ENCODE data around the gene RBM17.
A peak's percentile ranks its signal among the peaks of the same experiment; 100 is the strongest.
"Not testable (repeated sequence)": the region's sequence is repeated elsewhere in the genome, so short reads cannot be mapped to it uniquely, and the experiment has no call there.

RBM17 gene

GRCh38 chr10:6136215-6137201 is 47.7 kb downstream of the RBM17 start:
- peak; percentile 82 for DNase-seq

- no peak for DNase-seq
Measured at GRCh38 chr10:6138456-6138855, 49.6 kb downstream of the RBM17 start.

- no peak for DNase-seq
Measured at GRCh38 chr10:6139470-6139869, 50.6 kb downstream of the RBM17 start.

GRCh38 chr10:6140141-6140841 is 51.5 kb downstream of the RBM17 start:
- DNase-seq, result no peak

GRCh38 chr10:6140965-6141295 is 52.1 kb downstream of the RBM17 start:
- DNase-seq, result no peak

GRCh38 chr10:6141296-6142151 is 52.7 kb downstream of the RBM17 start:
- DNase-seq, result peak; percentile 93

GRCh38 chr10:6142186-6142585 is 53.4 kb downstream of the RBM17 start:
- DNase-seq, result not testable (repeated sequence)

- no peak for DNase-seq
Measured at GRCh38 chr10:6142644-6143043, 53.8 kb downstream of the RBM17 start.

GRCh38 chr10:6143181-6143580 is 54.3 kb downstream of the RBM17 start:
- DNase-seq, result no peak

GRCh38 chr10:6144406-6145165 is 55.8 kb downstream of the RBM17 start:
- DNase-seq, result peak; percentile 84

- no peak for DNase-seq
Measured at GRCh38 chr10:6145166-6145987, 56.5 kb downstream of the RBM17 start.

GRCh38 chr10:6146013-6146785 is 57.4 kb downstream of the RBM17 start:
- DNase-seq, result no peak

- DNase-seq, result no peak
Measured at GRCh38 chr10:6146921-6147320, 58.1 kb downstream of the RBM17 start.

- no peak for DNase-seq
Measured at GRCh38 chr10:6148251-6148701, 59.4 kb downstream of the RBM17 start.

GRCh38 chr10:6148908-6149307 is 60.1 kb downstream of the RBM17 start:
- DNase-seq, result no peak

- DNase-seq, result peak; percentile 54
Measured at GRCh38 chr10:6151087-6151977, 62.5 kb downstream of the RBM17 start.

- no peak for DNase-seq
Measured at GRCh38 chr10:6153845-6154244, 65.0 kb downstream of the RBM17 start.

GRCh38 chr10:6154566-6154965 is 65.7 kb downstream of the RBM17 start:
- no peak for DNase-seq

- DNase-seq, result no peak
Measured at GRCh38 chr10:6158276-6158675, 69.4 kb downstream of the RBM17 start.

Measured in fibroblast of skin of back (primary cell).